Stomach (tissue), 9 donors: ENCODE data around the gene TMEM72. TPM values are rescaled to one million over a fixed set of nuclear protein-coding genes. Genes with fewer than 3 reads are reported as not detected.

Experiments
- DNase-seq, 2 donors: peaks; one replicate each; pipeline versions ENCODE4 v3.0.0 to v3.0.0-alpha.2; 2013 to 2019
- H3K27ac ChIP-seq, 5 donors: fragments of 200-600 bp in 4 of 5; sonication (generic) in 4 of 5; one replicate each; pipeline ENCODE4 v1.5.1; 2013 to 2019; ENCODE audit warnings: mild to moderate bottlenecking in 1 of 5, moderate library complexity in 1 of 5
- H3K27me3 ChIP-seq, 3 donors: fragments of 200-600 bp; sonication (generic); one replicate each; pipeline ENCODE4 v1.5.1; 2017 to 2019; ENCODE audit warnings: mixed run types in 1 of 3
- H3K36me3 ChIP-seq, 4 donors: fragments of 200-600 bp; sonication (generic); 1 replicate in 3 of 4; 2 replicates in 1 of 4; pipeline ENCODE4 v1.5.1; 2016 to 2019
- H3K4me1 ChIP-seq, 4 donors: fragments of 200-600 bp; sonication (generic); one replicate each; pipeline ENCODE4 v1.5.1; 2016 to 2019
- H3K4me3 ChIP-seq, 4 donors: fragments of 200-600 bp; sonication (generic) in 3 of 4; one replicate each; pipeline ENCODE4 v1.5.1; 2016 to 2019; ENCODE audit warnings: mild to moderate bottlenecking in 1 of 4
- H3K9me3 ChIP-seq, 4 donors: fragments of 200-600 bp; sonication (generic); one replicate each; pipeline ENCODE4 v1.5.1; 2016 to 2019
- EP300 ChIP-seq: sonication (generic); formaldehyde crosslinking; IDR thresholded peaks from one replicate; pipeline ENCODE4 v1.6.1; 2017; ENCODE audit warnings: antibody characterized with exemption
- POLR2A ChIP-seq, 4 donors: fragments of 450-650 bp; IDR thresholded peaks; one replicate each; pipeline ENCODE4 v1.6.1; 2016; ENCODE audit warnings: antibody characterized with exemption in 4 of 4, control low read depth in 2 of 4, mild to moderate bottlenecking in 1 of 4, moderate library complexity in 1 of 4
- POLR2AphosphoS5 ChIP-seq, 3 donors: sonication (generic); formaldehyde crosslinking; IDR thresholded peaks; one replicate each; pipeline ENCODE4 v1.6.1; 2016; ENCODE audit warnings: antibody characterized with exemption in 3 of 3
- WGBS, 5 donors: extraction: QIAGEN DNeasy Blood & Tissue Kit in 3 of 5; methylation state at CpG; one replicate each; pipeline versions ENCODE4 v1.1.5 to v1.1.7; 2013 to 2018; 5-methylcytosine and 5-hydroxymethylcytosine counted together
- intact Hi-C: fragments of 100-400 bp; cut with DNase I; formaldehyde crosslinking; loops from one replicate; pipeline ENCODE4 v1.15.1; 2023; ENCODE audit warnings: low total_unique reads
- polyA plus RNA-seq, 3 donors: library from polyadenylated mRNA; stranded (reverse); fragments of 200-250 nt; gene quantifications; one replicate each; pipeline ENCODE4 v1.2.3, GENCODE V29; 2013
- total RNA-seq, 5 donors: library from RNA; depleted of rRNA; stranded (reverse); fragments of >200 nt; gene quantifications; one replicate each; pipeline versions ENCODE4 v1.1.0 to v1.2.3, GENCODE V29; 2014 to 2016
- TF ChIP-seq, protein P1 (sequence below), 7 experiments: fragments of 450-650 bp in 4 of 7; fragments of 200-600 bp in 3 of 7; sonication (generic) in 3 of 7; IDR thresholded peaks; one replicate each; pipeline ENCODE4 v1.5.1; 2016 to 2019; ENCODE audit warnings: antibody characterized with exemption in 7 of 7, control low read depth in 2 of 7, mild to moderate bottlenecking in 1 of 7
- donor health status: healthy with polysubstance abuse.
- donor health status: Bipolar disorder and iron deficiency.
- donor health status: healthy.

The TMEM72 gene
- total and polyA plus RNA-seq, 8 donors = 0.13 to 30.4 (median 1.3) TPM; not detected in 5

DNA sequence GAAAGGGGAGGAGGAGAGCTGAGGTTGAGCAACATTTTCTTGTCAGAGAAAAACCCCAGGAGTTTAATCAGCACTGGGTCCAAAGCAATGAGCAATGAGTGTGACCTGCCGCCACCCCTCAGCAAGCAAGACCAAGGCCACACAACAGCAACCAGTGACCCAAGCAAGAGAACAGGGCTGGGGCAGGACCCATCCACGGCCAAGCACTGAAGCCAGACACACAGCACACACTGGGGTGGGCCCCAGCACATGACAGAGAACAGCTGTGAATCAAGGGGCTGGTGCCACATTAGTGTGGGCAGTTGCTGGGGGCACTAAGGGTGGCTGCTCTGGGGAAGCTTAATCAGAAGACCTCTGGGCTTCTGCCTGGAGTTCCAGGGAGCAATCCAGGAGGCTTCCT lies 16.2 kb downstream of the TMEM72 start:
- no peak overlapping the region for H3K4me3 ChIP-seq
- WGBS, 5 donors = 59 to 66% (median 64%) methylated on average over 2 of the region's 2 CpGs
- no peak for DNase-seq
- no peaks in the 10 kb centered on the region for H3K36me3 ChIP-seq
- intact Hi-C loops = no loop called here
- no peaks in the 10 kb centered on the region for H3K9me3 ChIP-seq
- H3K27me3 ChIP-seq = no peaks in the 10 kb centered on the region
- peaks cover 0 to 3% (median under 1%) of the 10 kb centered on the region in 4 donors for H3K4me1 ChIP-seq
- no peak overlapping the region for H3K27ac ChIP-seq
- TF ChIP-seq, protein P1, sequence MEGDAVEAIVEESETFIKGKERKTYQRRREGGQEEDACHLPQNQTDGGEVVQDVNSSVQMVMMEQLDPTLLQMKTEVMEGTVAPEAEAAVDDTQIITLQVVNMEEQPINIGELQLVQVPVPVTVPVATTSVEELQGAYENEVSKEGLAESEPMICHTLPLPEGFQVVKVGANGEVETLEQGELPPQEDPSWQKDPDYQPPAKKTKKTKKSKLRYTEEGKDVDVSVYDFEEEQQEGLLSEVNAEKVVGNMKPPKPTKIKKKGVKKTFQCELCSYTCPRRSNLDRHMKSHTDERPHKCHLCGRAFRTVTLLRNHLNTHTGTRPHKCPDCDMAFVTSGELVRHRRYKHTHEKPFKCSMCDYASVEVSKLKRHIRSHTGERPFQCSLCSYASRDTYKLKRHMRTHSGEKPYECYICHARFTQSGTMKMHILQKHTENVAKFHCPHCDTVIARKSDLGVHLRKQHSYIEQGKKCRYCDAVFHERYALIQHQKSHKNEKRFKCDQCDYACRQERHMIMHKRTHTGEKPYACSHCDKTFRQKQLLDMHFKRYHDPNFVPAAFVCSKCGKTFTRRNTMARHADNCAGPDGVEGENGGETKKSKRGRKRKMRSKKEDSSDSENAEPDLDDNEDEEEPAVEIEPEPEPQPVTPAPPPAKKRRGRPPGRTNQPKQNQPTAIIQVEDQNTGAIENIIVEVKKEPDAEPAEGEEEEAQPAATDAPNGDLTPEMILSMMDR (IDR thresholded peaks at IDR 0.05) = no peak
- TF ChIP-seq EP300 (no peak), POLR2A (IDR thresholded peaks at IDR 0.05) (no peak), POLR2AphosphoS5 (IDR thresholded peaks at IDR 0.05) (no peak)

DNA sequence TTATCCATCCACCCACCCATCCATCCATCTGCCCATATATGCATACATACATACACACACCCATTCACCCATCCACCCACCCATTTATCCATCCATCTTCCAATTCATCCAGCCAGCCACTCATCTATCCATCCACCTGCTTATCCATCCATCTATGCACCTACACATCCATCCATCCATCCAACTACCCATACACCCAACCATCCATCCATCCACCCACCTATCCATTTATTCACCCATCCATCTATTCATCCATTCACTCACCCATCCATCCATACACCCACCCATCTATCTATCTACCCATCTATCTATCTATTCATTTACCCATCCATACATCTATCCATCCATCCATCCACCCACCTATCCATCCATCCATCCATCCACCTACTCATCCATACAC lies 17.3 kb downstream of the TMEM72 start:
- Histone ChIP-seq H3K4me1 (peaks cover 6 to 12% (median 10%) of the 10 kb centered on the region in 4 donors), H3K9me3 (no peaks in the 10 kb centered on the region), H3K27me3 (no peaks in the 10 kb centered on the region), H3K27ac (no peak overlapping the region), H3K4me3 (no peak overlapping the region), H3K36me3 (no peaks in the 10 kb centered on the region)
- no peak for TF ChIP-seq POLR2AphosphoS5 (IDR thresholded peaks at IDR 0.05)
- no peak for TF ChIP-seq POLR2A (IDR thresholded peaks at IDR 0.05)
- TF ChIP-seq, protein P1 (IDR thresholded peaks at IDR 0.05) = no peak
- TF ChIP-seq EP300 = no peak
- no peak for DNase-seq
- intact Hi-C loops = no loop called here

DNA sequence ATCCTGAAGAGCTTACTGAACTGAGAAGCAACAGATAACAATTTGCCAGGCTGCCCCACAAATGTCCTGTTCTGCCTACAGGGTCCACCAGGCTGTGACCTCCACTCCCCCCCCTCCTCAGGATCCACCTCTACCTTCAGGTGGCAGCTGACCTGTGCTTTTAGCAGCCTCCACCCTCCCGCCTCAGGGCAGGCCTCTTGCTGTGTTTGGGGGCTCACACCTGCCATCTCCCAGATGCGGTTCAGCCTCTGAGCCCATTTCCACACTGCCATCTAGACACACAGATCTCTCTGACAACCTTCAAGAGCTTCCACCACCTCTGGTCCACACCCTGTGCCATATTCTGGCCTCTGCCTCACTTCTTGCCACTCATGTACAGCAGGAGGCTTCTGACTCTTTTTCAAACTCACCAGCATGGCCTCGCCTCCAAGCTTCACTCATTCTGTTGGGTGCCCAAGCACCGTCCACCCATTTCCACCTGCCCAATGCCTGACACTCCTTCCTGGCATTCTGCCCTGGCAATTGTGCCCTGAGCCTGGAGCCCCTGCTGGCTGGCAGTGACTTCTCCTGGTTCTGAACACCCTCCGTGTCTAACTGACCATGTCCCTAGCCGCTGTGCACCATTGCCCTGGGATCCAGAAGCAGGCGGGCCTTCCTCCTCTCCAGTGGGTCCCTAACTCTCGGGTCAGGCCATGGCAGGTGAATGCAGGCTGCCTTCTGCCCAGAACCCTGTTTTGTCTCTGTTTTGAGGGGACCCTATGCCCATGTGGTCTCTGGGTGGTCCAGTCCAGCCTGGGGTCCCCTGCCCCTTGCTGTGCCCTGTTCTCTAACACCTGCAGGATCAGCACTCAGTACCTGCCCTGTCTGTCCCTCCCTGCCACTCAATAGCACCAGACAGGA lies 18.5 kb downstream of the TMEM72 start:
- no peak overlapping the region for H3K4me3 ChIP-seq
- TF ChIP-seq POLR2AphosphoS5 (IDR thresholded peaks at IDR 0.05) (no peak), POLR2A (IDR thresholded peaks at IDR 0.05) (no peak), EP300 (no peak)
- TF ChIP-seq, protein P1 (IDR thresholded peaks at IDR 0.05) = no peak
- intact Hi-C loops = loop anchor here (5.0 kb wide), 1 partner anchor 38 kb away; no protein-coding TSS in a partner anchor
- peaks cover 6 to 13% (median 10%) of the 10 kb centered on the region in 4 donors for H3K4me1 ChIP-seq
- 76 to 92% (median 79%) methylated on average over 8 of the region's 8 CpGs for WGBS, 5 donors
- H3K9me3 ChIP-seq = no peaks in the 10 kb centered on the region
- no peak overlapping the region for H3K27ac ChIP-seq
- DNase-seq = no peak
- no peaks in the 10 kb centered on the region for H3K36me3 ChIP-seq
- H3K27me3 ChIP-seq = no peaks in the 10 kb centered on the region

DNA sequence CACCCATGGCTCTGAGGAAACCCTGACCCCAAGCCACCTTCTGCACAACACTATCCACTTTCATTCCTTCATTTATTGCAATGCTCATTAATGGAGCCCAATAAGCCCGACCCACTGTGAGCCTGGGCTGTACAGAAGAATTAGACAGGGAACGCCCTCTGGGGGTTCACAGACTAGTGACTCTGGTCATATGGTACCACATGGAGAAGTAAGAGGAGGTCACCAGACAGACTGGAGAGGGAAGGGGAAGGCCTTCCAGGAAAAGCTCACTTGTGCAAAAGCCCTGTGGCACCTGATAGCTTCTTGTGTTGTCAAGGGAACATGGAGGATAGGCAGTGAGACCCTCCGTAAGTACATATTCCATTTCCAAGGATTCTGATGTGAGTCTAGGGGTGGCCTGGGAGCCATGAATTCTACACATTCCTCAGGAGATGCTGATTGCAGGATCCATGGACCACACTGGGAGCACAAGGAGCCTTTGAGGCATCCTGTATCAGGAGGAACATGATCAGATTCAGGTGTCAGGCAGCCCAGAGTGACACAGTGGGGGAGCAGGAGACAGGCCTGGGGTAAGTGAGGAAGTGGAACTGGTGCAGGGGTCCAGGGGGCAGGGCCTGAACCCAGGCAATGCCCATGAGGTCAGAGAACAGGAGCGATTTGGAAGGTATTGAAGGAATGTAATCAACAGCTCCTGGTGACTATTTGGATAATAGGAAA lies 19.9 kb downstream of the TMEM72 start:
- no peak for DNase-seq
- WGBS, 5 donors = 71 to 92% (median 83%) methylated on average over 4 of the region's 4 CpGs

More for the DNA sequence above, 19.9 kb downstream of the TMEM72 start:
- intact Hi-C loops = loop anchor here (5.0 kb wide), 1 partner anchor 36 kb away; no protein-coding TSS in a partner anchor
- no peaks in the 10 kb centered on the region for H3K27me3 ChIP-seq
- H3K4me3 ChIP-seq = no peak overlapping the region
- H3K9me3 ChIP-seq = no peaks in the 10 kb centered on the region
- no peaks in the 10 kb centered on the region for H3K36me3 ChIP-seq
- H3K27ac ChIP-seq = no peak overlapping the region
- peaks cover 11 to 24% (median 19%) of the 10 kb centered on the region in 4 donors for H3K4me1 ChIP-seq
- TF ChIP-seq, protein P1 (IDR thresholded peaks at IDR 0.05) = no peak
- no peak for TF ChIP-seq POLR2AphosphoS5 (IDR thresholded peaks at IDR 0.05)
- no peak for TF ChIP-seq EP300
- TF ChIP-seq POLR2A (IDR thresholded peaks at IDR 0.05) = no peak
